ENCODE data around the gene SPNS2. TPM values are rescaled to one million over a fixed set of nuclear protein-coding genes. Genes with fewer than 3 reads are reported as not detected.

SPNS2 gene
- total RNA-seq, 1 donor from 2014 or later: 73.0 TPM

DNA sequence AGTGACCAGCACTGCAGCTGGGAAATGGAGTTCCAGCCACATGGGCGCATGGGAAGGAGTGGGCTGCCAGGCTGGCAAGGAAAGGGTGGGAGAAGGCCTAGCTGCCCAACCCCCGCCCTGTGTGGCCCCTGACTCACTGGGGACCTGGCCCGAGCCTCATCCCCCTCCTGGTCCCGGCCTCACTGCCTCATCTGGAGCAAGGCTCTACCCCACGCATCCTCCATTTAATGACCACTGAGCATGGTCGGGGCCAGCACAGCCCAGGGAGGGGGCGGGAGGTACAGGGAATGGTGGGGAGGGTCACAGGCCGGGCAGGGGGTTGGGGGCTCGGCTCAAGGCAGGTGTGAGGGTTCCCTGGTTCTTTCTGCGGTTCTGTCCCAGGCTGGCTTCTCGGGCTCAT, 16.1 kb downstream of the SPNS2 start:
- Mint-ChIP-seq H3K27ac (ENCODE audit: unreplicated experiment) (no peak overlapping the region), H3K36me3 (ENCODE audit: unreplicated experiment) (peaks cover 5% of the 10 kb centered on the region), H3K9me3 (ENCODE audit: unreplicated experiment) (peaks cover 8% of the 10 kb centered on the region), H3K4me1 (ENCODE audit: low read depth, unreplicated experiment) (peaks cover 16% of the 10 kb centered on the region), H3K4me3 (ENCODE audit: unreplicated experiment) (no peak overlapping the region), H3K27me3 (ENCODE audit: unreplicated experiment) (peaks cover 15% of the 10 kb centered on the region)
- DNase-seq: no peak
- TF ChIP-seq, protein P1, sequence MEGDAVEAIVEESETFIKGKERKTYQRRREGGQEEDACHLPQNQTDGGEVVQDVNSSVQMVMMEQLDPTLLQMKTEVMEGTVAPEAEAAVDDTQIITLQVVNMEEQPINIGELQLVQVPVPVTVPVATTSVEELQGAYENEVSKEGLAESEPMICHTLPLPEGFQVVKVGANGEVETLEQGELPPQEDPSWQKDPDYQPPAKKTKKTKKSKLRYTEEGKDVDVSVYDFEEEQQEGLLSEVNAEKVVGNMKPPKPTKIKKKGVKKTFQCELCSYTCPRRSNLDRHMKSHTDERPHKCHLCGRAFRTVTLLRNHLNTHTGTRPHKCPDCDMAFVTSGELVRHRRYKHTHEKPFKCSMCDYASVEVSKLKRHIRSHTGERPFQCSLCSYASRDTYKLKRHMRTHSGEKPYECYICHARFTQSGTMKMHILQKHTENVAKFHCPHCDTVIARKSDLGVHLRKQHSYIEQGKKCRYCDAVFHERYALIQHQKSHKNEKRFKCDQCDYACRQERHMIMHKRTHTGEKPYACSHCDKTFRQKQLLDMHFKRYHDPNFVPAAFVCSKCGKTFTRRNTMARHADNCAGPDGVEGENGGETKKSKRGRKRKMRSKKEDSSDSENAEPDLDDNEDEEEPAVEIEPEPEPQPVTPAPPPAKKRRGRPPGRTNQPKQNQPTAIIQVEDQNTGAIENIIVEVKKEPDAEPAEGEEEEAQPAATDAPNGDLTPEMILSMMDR (IDR thresholded peaks at IDR 0.05; ENCODE audit: partially characterized antibody, unreplicated experiment): no peak

DNA sequence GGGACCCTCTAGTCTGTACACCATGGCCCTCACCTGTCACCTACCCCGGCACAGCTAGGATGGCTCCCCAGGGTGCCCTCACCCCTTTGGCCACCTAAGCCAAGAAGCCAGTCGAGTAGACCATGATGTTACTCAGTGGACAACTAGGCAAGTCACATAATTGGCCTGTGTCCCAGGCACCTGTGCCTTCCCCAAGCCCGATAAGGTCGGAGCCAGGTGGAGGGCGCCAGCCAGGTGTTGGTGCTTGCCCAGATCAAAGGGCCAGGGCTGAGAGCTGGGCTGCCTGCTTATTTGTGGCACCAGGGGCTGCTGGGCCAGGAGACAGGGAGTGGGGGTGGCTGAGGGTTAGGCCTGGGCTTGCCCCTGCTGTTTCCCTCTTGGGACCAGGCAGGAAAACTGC, 16.8 kb downstream of the SPNS2 start:
- H3K27me3 Mint-ChIP-seq (ENCODE audit: unreplicated experiment): peaks cover 15% of the 10 kb centered on the region
- H3K9me3 Mint-ChIP-seq (ENCODE audit: unreplicated experiment): peaks cover 8% of the 10 kb centered on the region
- H3K36me3 Mint-ChIP-seq (ENCODE audit: unreplicated experiment): peaks cover 5% of the 10 kb centered on the region
- TF ChIP-seq, protein P1 (IDR thresholded peaks at IDR 0.05; ENCODE audit: partially characterized antibody, unreplicated experiment): no peak
- no peak overlapping the region for H3K27ac Mint-ChIP-seq (ENCODE audit: unreplicated experiment)
- DNase-seq: no peak
- peaks cover 18% of the 10 kb centered on the region for H3K4me1 Mint-ChIP-seq (ENCODE audit: low read depth, unreplicated experiment)
- H3K4me3 Mint-ChIP-seq (ENCODE audit: unreplicated experiment): no peak overlapping the region

DNA sequence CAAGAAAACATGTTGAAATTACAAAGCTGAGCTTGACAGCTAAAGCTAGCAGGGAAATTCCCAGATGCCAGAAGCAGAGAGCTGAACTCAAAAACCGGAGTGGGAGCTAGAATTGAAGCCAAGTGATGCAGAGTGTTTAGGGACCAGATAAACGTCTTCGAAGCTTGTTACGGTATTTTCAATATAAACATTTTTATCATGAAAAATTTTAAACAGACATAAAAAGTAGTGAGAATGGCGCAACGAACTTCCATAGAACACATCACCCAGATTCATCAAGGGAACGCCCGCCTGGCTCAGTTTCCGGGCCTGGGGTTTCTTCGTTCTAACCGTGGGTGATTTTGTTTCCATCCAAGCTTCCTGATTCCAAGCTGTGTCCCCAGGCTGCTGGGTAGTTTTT, 18.1 kb downstream of the SPNS2 start:
- peaks cover 6% of the 10 kb centered on the region for H3K9me3 Mint-ChIP-seq (ENCODE audit: unreplicated experiment)
- H3K27me3 Mint-ChIP-seq (ENCODE audit: unreplicated experiment): peaks cover 10% of the 10 kb centered on the region
- peaks cover 25% of the 10 kb centered on the region for H3K4me1 Mint-ChIP-seq (ENCODE audit: low read depth, unreplicated experiment)
- no peak overlapping the region for H3K4me3 Mint-ChIP-seq (ENCODE audit: unreplicated experiment)
- peaks cover 5% of the 10 kb centered on the region for H3K36me3 Mint-ChIP-seq (ENCODE audit: unreplicated experiment)
- TF ChIP-seq, protein P1 (IDR thresholded peaks at IDR 0.05; ENCODE audit: partially characterized antibody, unreplicated experiment): no peak
- H3K27ac Mint-ChIP-seq (ENCODE audit: unreplicated experiment): no peak overlapping the region
- no peak for DNase-seq

DNA sequence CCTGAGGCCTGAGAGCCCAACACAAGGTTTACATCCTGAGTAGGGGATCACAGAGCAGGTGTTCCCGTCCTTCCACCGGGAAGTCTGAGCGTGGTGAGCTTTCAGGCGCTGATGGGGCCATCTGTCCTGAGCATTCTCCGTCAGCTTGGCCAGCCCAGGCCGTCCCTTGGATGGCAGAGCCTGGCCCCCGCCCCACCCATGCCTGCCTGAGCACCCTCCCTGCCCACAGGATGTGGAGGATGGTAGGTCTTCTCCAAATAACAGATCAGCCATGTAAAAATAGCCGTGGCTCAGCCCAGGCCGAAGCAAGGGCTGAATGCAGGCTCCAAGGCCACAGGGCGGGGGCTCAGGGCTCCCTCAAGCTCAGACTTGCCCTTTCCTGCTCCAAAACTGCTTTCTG, 20.2 kb downstream of the SPNS2 start:
- TF ChIP-seq, protein P1 (IDR thresholded peaks at IDR 0.05; ENCODE audit: partially characterized antibody, unreplicated experiment): no peak
- DNase-seq: no peak
- peaks cover 13% of the 10 kb centered on the region for H3K27me3 Mint-ChIP-seq (ENCODE audit: unreplicated experiment)
- peaks cover 5% of the 10 kb centered on the region for H3K36me3 Mint-ChIP-seq (ENCODE audit: unreplicated experiment)
- H3K4me3 Mint-ChIP-seq (ENCODE audit: unreplicated experiment): no peak overlapping the region
- H3K4me1 Mint-ChIP-seq (ENCODE audit: low read depth, unreplicated experiment): peaks cover 34% of the 10 kb centered on the region
- no peak overlapping the region for H3K27ac Mint-ChIP-seq (ENCODE audit: unreplicated experiment)
- peaks cover 20% of the 10 kb centered on the region for H3K9me3 Mint-ChIP-seq (ENCODE audit: unreplicated experiment)

DNA sequence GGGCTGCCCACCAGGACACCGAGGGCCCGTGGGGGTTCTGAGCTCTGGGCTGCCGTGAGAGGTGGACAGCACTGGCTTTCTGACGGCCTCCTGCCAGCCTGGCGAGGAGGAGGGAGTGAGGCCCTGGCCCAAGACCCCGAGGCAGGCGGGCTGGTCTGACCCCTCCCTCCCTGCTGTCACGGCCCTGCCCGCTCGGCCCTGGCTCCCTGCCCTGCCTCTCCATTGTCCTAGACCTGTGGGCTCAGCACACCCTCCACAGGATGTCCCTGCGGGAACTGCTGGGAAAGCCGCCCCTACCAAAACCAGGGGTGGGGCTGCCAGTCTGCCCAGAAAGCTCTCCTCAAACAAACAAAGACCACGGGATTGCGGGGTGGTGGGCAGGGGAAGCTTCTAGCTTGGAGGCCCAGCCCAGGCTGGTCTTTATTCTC, 20.7 kb downstream of the SPNS2 start:
- Mint-ChIP-seq H3K4me3 (ENCODE audit: unreplicated experiment) (no peak overlapping the region), H3K9me3 (ENCODE audit: unreplicated experiment) (peaks cover 24% of the 10 kb centered on the region), H3K4me1 (ENCODE audit: low read depth, unreplicated experiment) (peaks cover 37% of the 10 kb centered on the region), H3K36me3 (ENCODE audit: unreplicated experiment) (peaks cover 5% of the 10 kb centered on the region), H3K27ac (ENCODE audit: unreplicated experiment) (no peak overlapping the region), H3K27me3 (ENCODE audit: unreplicated experiment) (peaks cover 14% of the 10 kb centered on the region)
- TF ChIP-seq, protein P1 (IDR thresholded peaks at IDR 0.05; ENCODE audit: partially characterized antibody, unreplicated experiment): no peak
- DNase-seq: no peak

Measured in glutamatergic neuron (in vitro differentiated cells).